Lower leg skin (tissue), 4 donors: ENCODE data around the gene CERK. TPM values are rescaled to one million over a fixed set of nuclear protein-coding genes. Genes with fewer than 3 reads are reported as not detected.

Experiments used
- DNase-seq, 2 donors: peaks; one replicate each; pipeline ENCODE4 v3.0.0-alpha.2; 2019; ENCODE audit warnings: low spot score in 2 of 2
- H3K4me3 ChIP-seq: fragments of 200-600 bp; sonication (generic); 2 replicates; pipeline ENCODE4 v1.5.1; 2017; ENCODE audit warnings: mild to moderate bottlenecking, low read depth; ENCODE audit not compliant: poor library complexity, severe bottlenecking
- CTCF ChIP-seq, 3 donors: fragments of 450-650 bp; IDR thresholded peaks; one replicate each; pipeline ENCODE4 v1.5.1; 2016; ENCODE audit warnings: antibody characterized with exemption in 3 of 3, mild to moderate bottlenecking in 3 of 3, moderate library complexity in 2 of 3
- POLR2A ChIP-seq, 2 donors: fragments of 450-650 bp; IDR thresholded peaks; one replicate each; pipeline ENCODE4 v1.6.1; 2016 to 2017; ENCODE audit warnings: antibody characterized with exemption in 2 of 2, mild to moderate bottlenecking in 1 of 2, moderate library complexity in 1 of 2
- WGBS, 2 donors: methylation state at CpG; one replicate each; pipeline ENCODE4 v1.1.5; 2018; 5-methylcytosine and 5-hydroxymethylcytosine counted together
- intact Hi-C: fragments of 100-400 bp; cut with DNase I; formaldehyde crosslinking; loops from one replicate; pipeline ENCODE4 v1.15.0; 2023; ENCODE audit warnings: low total_unique reads
- total RNA-seq, 4 donors: library from RNA; depleted of rRNA; stranded (reverse); fragments of >200 nt; gene quantifications; one replicate each; pipeline ENCODE4 v1.1.0, GENCODE V29; 2016

Gene CERK
- total RNA-seq, 4 donors from 2014 or later = 38.9 to 49.6 (median 41.5) TPM

GRCh38 chr22:46753761-46754109, 15.7 kb upstream of the CERK start:
- H3K4me3 ChIP-seq = no peak overlapping the region
- no peak for DNase-seq
- TF ChIP-seq CTCF (IDR thresholded peaks at IDR 0.05) (no peak), POLR2A (IDR thresholded peaks at IDR 0.05) (no peak)
- 77 to 89% methylated on average over 3 to 4 of the region's 4 CpGs for WGBS, 2 donors
- intact Hi-C loops = no loop called here

GRCh38 chr22:46753360-46753759, 15.3 kb upstream of the CERK start:
- intact Hi-C loops = no loop called here
- TF ChIP-seq POLR2A (IDR thresholded peaks at IDR 0.05) (no peak), CTCF (IDR thresholded peaks at IDR 0.05) (no peak)
- no peak overlapping the region for H3K4me3 ChIP-seq
- DNase-seq = no peak
- WGBS, 2 donors = 88 to 93% methylated on average over 8 of the region's 8 CpGs

GRCh38 chr22:46752988-46753310, 14.9 kb upstream of the CERK start:
- DNase-seq = no peak
- TF ChIP-seq POLR2A (IDR thresholded peaks at IDR 0.05) = no peak
- no peak for TF ChIP-seq CTCF (IDR thresholded peaks at IDR 0.05)
- intact Hi-C loops = no loop called here
- WGBS, 2 donors = 97 to 100% methylated on average over 1 to 4 of the region's 6 CpGs
- no peak overlapping the region for H3K4me3 ChIP-seq

GRCh38 chr22:46752286-46752987, 14.4 kb upstream of the CERK start:
- intact Hi-C loops = no loop called here
- TF ChIP-seq CTCF (IDR thresholded peaks at IDR 0.05) = no peak
- no peak for TF ChIP-seq POLR2A (IDR thresholded peaks at IDR 0.05)
- DNase-seq = no peak
- no peak overlapping the region for H3K4me3 ChIP-seq
- WGBS, 2 donors = 87 to 88% methylated on average over 10 to 11 of the region's 11 CpGs

- intact Hi-C loops = no loop called here
- no peak for TF ChIP-seq POLR2A (IDR thresholded peaks at IDR 0.05)
- no peak for TF ChIP-seq CTCF (IDR thresholded peaks at IDR 0.05)
- no peak for DNase-seq
Observed at GRCh38 chr22:46750863-46751443, 12.9 kb upstream of the CERK start.

GRCh38 chr22:46750530-46750800, 12.4 kb upstream of the CERK start:
- intact Hi-C loops = no loop called here
- 81 to 91% methylated on average over 5 of the region's 5 CpGs for WGBS, 2 donors
- H3K4me3 ChIP-seq = no peak overlapping the region
- TF ChIP-seq POLR2A (IDR thresholded peaks at IDR 0.05) = no peak
- no peak for TF ChIP-seq CTCF (IDR thresholded peaks at IDR 0.05)
- DNase-seq = no peak

More at GRCh38 chr22:46750863-46751443, 12.9 kb upstream of the CERK start:
- WGBS, 2 donors = 53 to 55% methylated on average over 12 of the region's 12 CpGs
- H3K4me3 ChIP-seq = no peak overlapping the region
